ENCODE data around the gene CRY2. TPM values are rescaled to one million over a fixed set of nuclear protein-coding genes. Genes with fewer than 3 reads are reported as not detected.

Gene CRY2
- 1 to 10 TPM; 5.9 to 6.8 TPM for polyA plus RNA-seq

- 0% methylated on average over 75 of the region's 75 CpGs for WGBS, 2 donors
Measured at GRCh38 chr11:45846974-45847910, at the start of gene CRY2. Gene CRY2, plus strand, starts transcription at chr11:45847475. Its CDS starts 16 bp downstream, at chr11:45847491.

GRCh38 chr11:45798793-45799441 is 48.4 kb upstream of the CRY2 start:
- peak overlapping the region in 1 of 2 donors; percentile 14 for H3K27ac ChIP-seq (ENCODE audit: low read depth in 2 of 2, low read length in 1 of 2)
- peaks cover 0 to 2% of the 10 kb centered on the region in 2 donors for H3K4me1 ChIP-seq (ENCODE audit: control insufficient read depth in 2 of 2, insufficient read depth in 2 of 2, low read length in 1 of 2)
- H3K9me3 ChIP-seq (ENCODE audit: control insufficient read depth in 2 of 2, insufficient read depth in 1 of 2, low read depth in 1 of 2, low read length in 1 of 2): no peaks in the 10 kb centered on the region
- H3K27me3 ChIP-seq (ENCODE audit: control insufficient read depth in 1 of 2, insufficient read depth in 2 of 2, low read length in 2 of 2): no peaks in the 10 kb centered on the region
- H3K4me3 ChIP-seq (ENCODE audit: low read depth in 1 of 2, low read length in 2 of 2): no peak overlapping the region
- no peaks in the 10 kb centered on the region for H3K36me3 ChIP-seq (ENCODE audit: control insufficient read depth in 2 of 2, insufficient read depth in 2 of 2, low read length in 1 of 2)
- 81 to 82% methylated on average over 10 of the region's 10 CpGs for WGBS, 2 donors

More at GRCh38 chr11:45846974-45847910, at the start of gene CRY2:
- H3K9me3 ChIP-seq (ENCODE audit: control insufficient read depth in 2 of 2, insufficient read depth in 1 of 2, low read depth in 1 of 2, low read length in 1 of 2): no peaks in the 10 kb centered on the region
- H3K4me1 ChIP-seq (ENCODE audit: control insufficient read depth in 2 of 2, insufficient read depth in 2 of 2, low read length in 1 of 2): peaks cover 0 to 2% of the 10 kb centered on the region in 2 donors
- H3K27ac ChIP-seq (ENCODE audit: low read depth in 2 of 2, low read length in 1 of 2): peak within 1 kb of the TSS; percentile 89 to 97
- H3K27me3 ChIP-seq (ENCODE audit: control insufficient read depth in 1 of 2, insufficient read depth in 2 of 2, low read length in 2 of 2): no peaks in the 10 kb centered on the region
- H3K4me3 ChIP-seq (ENCODE audit: low read depth in 1 of 2, low read length in 2 of 2): peak within 1 kb of the TSS; percentile 75 to 93
- no peaks in the 10 kb centered on the region for H3K36me3 ChIP-seq (ENCODE audit: control insufficient read depth in 2 of 2, insufficient read depth in 2 of 2, low read length in 1 of 2)

GRCh38 chr11:45799562-45799961 is 47.7 kb upstream of the CRY2 start:
- Histone ChIP-seq H3K36me3 (ENCODE audit: control insufficient read depth in 2 of 2, insufficient read depth in 2 of 2, low read length in 1 of 2) (no peaks in the 10 kb centered on the region), H3K9me3 (ENCODE audit: control insufficient read depth in 2 of 2, insufficient read depth in 1 of 2, low read depth in 1 of 2, low read length in 1 of 2) (no peaks in the 10 kb centered on the region), H3K27ac (ENCODE audit: low read depth in 2 of 2, low read length in 1 of 2) (no peak overlapping the region), H3K27me3 (ENCODE audit: control insufficient read depth in 1 of 2, insufficient read depth in 2 of 2, low read length in 2 of 2) (no peaks in the 10 kb centered on the region), H3K4me1 (ENCODE audit: control insufficient read depth in 2 of 2, insufficient read depth in 2 of 2, low read length in 1 of 2) (peaks cover 0 to 2% of the 10 kb centered on the region in 2 donors), H3K4me3 (ENCODE audit: low read depth in 1 of 2, low read length in 2 of 2) (no peak overlapping the region)
- 98 to 99% methylated on average over 3 of the region's 3 CpGs for WGBS, 2 donors

DNA sequence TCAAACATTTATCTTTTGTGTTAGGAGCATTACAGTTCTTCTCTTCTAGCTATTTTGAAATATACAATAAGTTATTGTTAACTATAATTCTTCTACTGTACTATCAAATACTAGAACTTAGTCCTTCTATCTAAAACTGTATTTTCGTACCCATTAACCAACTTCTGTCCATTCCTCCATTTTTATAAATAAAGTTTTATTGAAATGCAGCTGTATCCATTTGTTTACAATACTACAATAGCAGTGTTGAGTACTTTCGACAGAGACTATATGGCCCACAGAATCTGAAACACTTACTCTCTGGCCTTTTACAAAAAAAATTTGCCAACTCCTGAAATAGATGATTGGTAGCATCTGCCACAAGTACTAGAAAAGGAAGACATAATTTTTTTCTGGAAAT is 47.0 kb upstream of the CRY2 start:
- Histone ChIP-seq H3K4me1 (ENCODE audit: control insufficient read depth in 2 of 2, insufficient read depth in 2 of 2, low read length in 1 of 2) (peaks cover 0 to 2% of the 10 kb centered on the region in 2 donors), H3K36me3 (ENCODE audit: control insufficient read depth in 2 of 2, insufficient read depth in 2 of 2, low read length in 1 of 2) (no peaks in the 10 kb centered on the region), H3K27ac (ENCODE audit: low read depth in 2 of 2, low read length in 1 of 2) (no peak overlapping the region), H3K4me3 (ENCODE audit: low read depth in 1 of 2, low read length in 2 of 2) (no peak overlapping the region), H3K27me3 (ENCODE audit: control insufficient read depth in 1 of 2, insufficient read depth in 2 of 2, low read length in 2 of 2) (no peaks in the 10 kb centered on the region), H3K9me3 (ENCODE audit: control insufficient read depth in 2 of 2, insufficient read depth in 1 of 2, low read depth in 1 of 2, low read length in 1 of 2) (no peaks in the 10 kb centered on the region)
- WGBS, 2 donors: 88 to 90% methylated on average over 2 of the region's 2 CpGs

DNA sequence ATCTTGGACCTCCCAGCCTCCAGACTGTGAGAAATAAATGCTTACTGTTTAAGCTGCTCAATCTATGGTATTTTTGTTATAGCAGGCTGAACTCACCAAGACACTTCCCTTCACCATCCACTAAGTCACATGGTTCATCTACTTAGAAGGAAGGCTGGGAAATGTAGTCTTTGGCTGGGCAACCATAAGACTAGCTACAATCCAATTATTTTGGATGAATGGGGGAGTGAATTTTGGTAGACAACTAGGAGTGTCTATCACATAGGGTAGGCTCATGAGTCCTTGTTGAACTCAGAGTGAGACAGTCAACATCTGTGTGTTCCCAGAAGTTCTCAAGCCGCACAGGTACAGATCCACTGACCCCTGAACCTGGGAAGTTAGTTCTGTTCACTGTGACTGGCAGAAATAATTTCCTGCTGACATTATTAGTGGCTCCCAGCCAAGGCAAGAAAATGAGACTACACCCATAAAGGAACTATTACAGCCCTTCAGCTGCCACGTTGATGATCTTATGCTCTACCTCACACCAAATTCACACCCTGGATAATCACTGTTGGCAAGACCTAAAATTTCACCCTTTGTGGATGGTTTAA is 45.5 kb upstream of the CRY2 start:
- peak overlapping the region; percentile 79 to 88 for H3K27ac ChIP-seq (ENCODE audit: low read depth in 2 of 2, low read length in 1 of 2)
- WGBS, 2 donors: 49 to 51% methylated on average over 2 of the region's 2 CpGs
- no peak overlapping the region for H3K4me3 ChIP-seq (ENCODE audit: low read depth in 1 of 2, low read length in 2 of 2)
- H3K9me3 ChIP-seq (ENCODE audit: control insufficient read depth in 2 of 2, insufficient read depth in 1 of 2, low read depth in 1 of 2, low read length in 1 of 2): no peaks in the 10 kb centered on the region
- peaks cover 0 to 11% of the 10 kb centered on the region in 2 donors for H3K4me1 ChIP-seq (ENCODE audit: control insufficient read depth in 2 of 2, insufficient read depth in 2 of 2, low read length in 1 of 2)
- no peaks in the 10 kb centered on the region for H3K27me3 ChIP-seq (ENCODE audit: control insufficient read depth in 1 of 2, insufficient read depth in 2 of 2, low read length in 2 of 2)
- H3K36me3 ChIP-seq (ENCODE audit: control insufficient read depth in 2 of 2, insufficient read depth in 2 of 2, low read length in 1 of 2): peaks cover 0 to 2% of the 10 kb centered on the region in 2 donors

GRCh38 chr11:45802531-45803317 is 44.6 kb upstream of the CRY2 start:
- Histone ChIP-seq H3K27me3 (ENCODE audit: control insufficient read depth in 1 of 2, insufficient read depth in 2 of 2, low read length in 2 of 2) (no peaks in the 10 kb centered on the region), H3K9me3 (ENCODE audit: control insufficient read depth in 2 of 2, insufficient read depth in 1 of 2, low read depth in 1 of 2, low read length in 1 of 2) (no peaks in the 10 kb centered on the region), H3K36me3 (ENCODE audit: control insufficient read depth in 2 of 2, insufficient read depth in 2 of 2, low read length in 1 of 2) (peaks cover 0 to 11% of the 10 kb centered on the region in 2 donors), H3K4me1 (ENCODE audit: control insufficient read depth in 2 of 2, insufficient read depth in 2 of 2, low read length in 1 of 2) (peaks cover 0 to 17% of the 10 kb centered on the region in 2 donors), H3K4me3 (ENCODE audit: low read depth in 1 of 2, low read length in 2 of 2) (no peak overlapping the region), H3K27ac (ENCODE audit: low read depth in 2 of 2, low read length in 1 of 2) (peak overlapping the region; percentile 79 to 94)
- WGBS, 2 donors: 87 to 88% methylated on average over 10 of the region's 10 CpGs

DNA sequence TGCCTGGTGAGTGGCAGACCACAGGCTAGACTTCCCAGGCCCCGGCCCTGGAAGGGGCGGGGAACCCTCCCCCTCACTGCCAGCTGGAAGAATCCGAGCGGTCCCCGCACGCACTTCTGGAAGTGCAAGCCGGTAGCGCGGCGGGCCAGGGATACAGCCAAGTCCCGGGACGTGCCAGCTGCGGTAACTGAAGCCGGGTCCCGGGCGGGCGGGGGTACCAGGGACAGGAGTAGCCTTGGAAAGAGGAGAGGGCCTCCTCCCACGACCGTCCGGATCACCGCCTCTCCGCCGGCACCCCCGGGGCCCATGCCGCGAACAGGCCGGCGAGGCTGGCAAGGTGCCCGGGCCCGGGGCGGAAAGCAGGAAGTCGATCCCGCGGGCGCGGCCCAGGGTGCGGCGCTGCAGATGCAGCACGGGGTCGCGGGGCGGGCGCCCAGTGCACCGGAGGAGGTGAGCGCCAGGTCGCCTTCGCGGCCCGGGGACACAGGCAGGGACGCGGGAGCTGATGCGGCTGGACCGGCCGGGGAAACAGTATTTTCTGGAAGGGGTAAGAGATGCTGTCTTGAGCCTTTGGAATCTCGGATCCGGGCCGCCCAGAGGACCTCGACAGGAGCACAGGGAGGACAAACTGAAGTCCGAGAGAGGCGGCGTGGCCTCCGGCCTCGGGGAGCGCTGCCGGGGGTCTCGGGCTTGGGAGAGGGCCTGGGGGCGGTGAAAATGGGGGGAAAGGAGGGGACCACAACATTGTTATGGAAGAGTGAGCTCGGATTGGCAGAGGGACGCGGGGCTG is 43.1 kb upstream of the CRY2 start:
- peak overlapping the region; percentile 96 to 98 for H3K27ac ChIP-seq (ENCODE audit: low read depth in 2 of 2, low read length in 1 of 2)
- peaks cover 0 to 19% of the 10 kb centered on the region in 2 donors for H3K36me3 ChIP-seq (ENCODE audit: control insufficient read depth in 2 of 2, insufficient read depth in 2 of 2, low read length in 1 of 2)
- peaks cover 0 to 18% of the 10 kb centered on the region in 2 donors for H3K4me1 ChIP-seq (ENCODE audit: control insufficient read depth in 2 of 2, insufficient read depth in 2 of 2, low read length in 1 of 2)
- 2% methylated on average over 68 to 70 of the region's 70 CpGs for WGBS, 2 donors
- H3K9me3 ChIP-seq (ENCODE audit: control insufficient read depth in 2 of 2, insufficient read depth in 1 of 2, low read depth in 1 of 2, low read length in 1 of 2): no peaks in the 10 kb centered on the region
- peak overlapping the region; percentile 70 to 91 for H3K4me3 ChIP-seq (ENCODE audit: low read depth in 1 of 2, low read length in 2 of 2)
- no peaks in the 10 kb centered on the region for H3K27me3 ChIP-seq (ENCODE audit: control insufficient read depth in 1 of 2, insufficient read depth in 2 of 2, low read length in 2 of 2)

DNA sequence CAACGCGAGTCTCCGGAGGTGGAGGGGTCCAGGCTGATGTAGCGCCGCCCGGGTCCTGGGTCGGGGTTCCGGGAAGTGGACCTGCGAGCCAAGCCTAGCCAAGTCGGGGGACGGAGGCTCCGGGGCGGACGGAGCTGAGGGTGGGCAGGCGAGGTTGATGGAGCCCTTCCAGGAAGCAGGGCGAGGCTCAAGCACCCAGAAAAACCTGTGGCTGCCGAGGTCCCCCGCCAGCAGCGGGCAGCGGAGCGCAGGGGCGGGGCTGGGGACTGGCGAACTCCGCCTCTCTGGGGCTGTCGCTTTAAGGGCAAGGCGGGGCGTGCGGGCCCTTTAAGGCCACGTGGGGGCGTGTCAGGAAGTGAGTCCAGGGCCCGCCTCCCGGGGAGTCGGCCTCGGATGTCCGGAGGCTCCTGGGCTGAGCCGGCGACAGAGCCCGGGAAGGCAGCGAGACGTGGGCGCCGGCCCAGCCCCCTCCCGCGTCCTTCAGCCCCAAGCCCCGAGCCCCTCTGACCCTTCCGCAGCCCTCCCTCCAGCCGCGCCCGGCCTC is 42.4 kb upstream of the CRY2 start, which contains the start of gene SLC35C1:
TSS of gene SLC35C1 (plus strand) at position 389 of the 544 bp plus-strand sequence. CDS start 653 bp downstream, outside the sequence.
- no peaks in the 10 kb centered on the region for H3K27me3 ChIP-seq (ENCODE audit: control insufficient read depth in 1 of 2, insufficient read depth in 2 of 2, low read length in 2 of 2)
- H3K4me1 ChIP-seq (ENCODE audit: control insufficient read depth in 2 of 2, insufficient read depth in 2 of 2, low read length in 1 of 2): peaks cover 0 to 18% of the 10 kb centered on the region in 2 donors
- peak within 1 kb of the TSS; percentile 70 to 91 for H3K4me3 ChIP-seq (ENCODE audit: low read depth in 1 of 2, low read length in 2 of 2)
- H3K36me3 ChIP-seq (ENCODE audit: control insufficient read depth in 2 of 2, insufficient read depth in 2 of 2, low read length in 1 of 2): peaks cover 0 to 21% of the 10 kb centered on the region in 2 donors
- no peaks in the 10 kb centered on the region for H3K9me3 ChIP-seq (ENCODE audit: control insufficient read depth in 2 of 2, insufficient read depth in 1 of 2, low read depth in 1 of 2, low read length in 1 of 2)
- 0 to 1% methylated on average over 33 to 49 of the region's 49 CpGs for WGBS, 2 donors
- peak within 1 kb of the TSS; percentile 96 to 98 for H3K27ac ChIP-seq (ENCODE audit: low read depth in 2 of 2, low read length in 1 of 2)

Data from esophagus (tissue), 2 donors.